GM19193 (cell line): Measurements from ENCODE around the gene DAP.

Source experiments
- POLR2A ChIP-seq: IDR thresholded peaks from 4 replicates; pipeline ENCODE4 v1.6.1; 2011; ENCODE audit not compliant: insufficient read depth, insufficient read length; ENCODE audit errors: extremely low read depth

DAP gene

DNA sequence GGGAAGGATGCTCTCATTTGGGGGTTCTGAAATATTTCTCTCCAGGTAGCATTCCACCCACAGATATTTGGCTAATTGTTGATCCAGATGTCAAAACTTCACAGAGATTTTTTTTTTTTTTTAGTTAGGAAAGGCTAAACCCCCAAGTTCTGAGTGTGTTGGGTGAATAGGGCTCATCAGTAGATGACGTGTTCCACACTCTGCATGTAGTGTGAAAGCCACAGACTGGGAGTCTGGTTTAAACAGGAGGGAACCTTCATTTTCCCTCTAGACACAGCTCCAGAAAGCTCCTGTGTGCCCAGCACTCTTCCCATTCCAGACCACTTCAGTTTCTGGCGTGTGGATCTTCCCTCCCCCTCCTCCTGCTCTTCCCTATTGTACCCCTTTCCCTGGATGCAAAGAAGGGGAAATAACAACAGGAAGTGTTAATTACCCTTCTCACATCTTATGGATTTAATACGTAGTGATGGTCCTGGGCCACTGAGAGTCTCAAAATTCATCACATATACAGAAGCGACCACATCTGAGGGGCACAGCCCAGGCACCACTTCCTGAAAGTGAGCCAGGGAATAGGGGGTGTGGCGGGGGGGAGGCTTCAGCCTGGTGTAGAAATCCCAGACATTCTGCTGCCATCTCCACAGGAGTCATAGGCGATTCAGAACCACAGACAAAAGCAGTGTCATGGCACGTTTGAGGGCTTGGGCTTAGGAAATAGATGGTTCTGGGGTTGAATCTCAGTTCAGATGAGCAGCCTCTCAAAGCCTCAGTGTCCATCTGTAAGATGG is 65.1 kb downstream of the DAP start:
- no peak for TF ChIP-seq POLR2A

DNA sequence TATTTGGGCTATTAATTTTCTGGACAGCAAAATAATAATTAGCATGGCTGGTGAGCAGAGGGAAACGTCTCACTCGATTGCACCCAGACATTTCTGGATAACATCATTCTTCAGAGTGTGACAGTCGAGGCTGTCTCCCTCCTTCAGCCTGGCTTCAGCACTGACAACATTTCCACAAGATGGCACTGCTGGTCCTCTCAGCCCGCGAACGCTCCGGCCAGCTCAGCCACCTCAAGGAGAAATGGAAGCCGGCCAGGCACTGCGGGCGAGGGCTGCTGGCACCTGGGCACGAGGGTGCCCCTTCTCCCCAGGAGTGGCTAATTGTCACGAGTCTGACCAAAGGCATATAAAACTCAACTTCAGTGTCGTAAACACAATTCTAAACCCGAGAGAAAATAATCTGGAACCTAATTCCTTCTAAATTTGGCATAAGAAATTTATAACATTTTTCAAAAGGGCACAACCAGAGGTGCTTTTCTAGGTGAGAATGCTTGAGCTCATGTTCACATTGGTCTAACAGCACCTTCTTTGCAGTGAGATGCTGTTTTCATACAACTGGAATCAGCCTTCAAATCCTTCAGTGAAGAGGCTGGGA is 65.9 kb downstream of the DAP start:
- TF ChIP-seq POLR2A = no peak

DNA sequence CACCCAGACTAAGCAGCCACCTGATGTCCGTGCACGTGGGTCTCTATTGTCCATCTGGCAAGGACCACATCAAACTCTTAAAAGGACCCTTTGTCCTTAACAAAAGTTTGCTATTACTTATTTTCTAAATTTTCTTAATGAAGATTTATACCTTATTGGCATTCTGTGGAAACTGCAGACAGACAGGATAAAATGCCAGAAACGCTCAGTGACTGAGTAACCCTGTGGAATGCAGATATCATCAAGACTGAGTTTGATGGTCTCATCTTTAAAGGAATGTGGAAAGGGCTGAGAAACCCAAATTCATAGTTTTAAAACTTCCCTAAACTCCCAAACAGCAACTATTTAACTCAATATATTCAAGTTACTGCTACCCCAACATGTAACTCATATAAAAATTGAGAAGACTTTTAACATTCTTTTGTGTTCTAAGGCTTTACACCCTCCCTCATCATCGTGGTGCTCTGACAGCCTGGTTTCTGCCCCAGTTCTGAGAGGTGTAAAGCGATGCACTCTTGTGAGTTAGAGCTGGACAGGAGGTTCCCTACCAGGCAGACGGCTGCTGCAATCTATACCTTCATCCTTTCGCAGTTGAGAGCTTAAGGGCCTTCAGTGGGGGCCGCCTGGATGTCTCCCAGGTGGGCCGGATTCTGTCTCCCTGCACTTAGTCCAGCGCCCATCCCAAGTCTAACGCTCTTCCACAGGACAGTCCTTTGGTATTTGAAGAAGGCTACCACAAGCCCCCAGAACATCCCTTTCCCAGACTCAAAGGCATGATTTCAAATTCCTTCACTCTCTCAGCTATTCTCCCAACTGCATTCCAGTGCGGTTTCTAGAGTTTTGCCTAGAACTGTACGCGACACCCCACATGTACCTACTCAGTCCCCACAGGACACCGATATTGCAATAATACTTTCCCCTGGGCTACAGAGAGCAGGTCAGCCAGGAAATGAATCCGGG is 68.9 kb downstream of the DAP start:
- no peak for TF ChIP-seq POLR2A

DNA sequence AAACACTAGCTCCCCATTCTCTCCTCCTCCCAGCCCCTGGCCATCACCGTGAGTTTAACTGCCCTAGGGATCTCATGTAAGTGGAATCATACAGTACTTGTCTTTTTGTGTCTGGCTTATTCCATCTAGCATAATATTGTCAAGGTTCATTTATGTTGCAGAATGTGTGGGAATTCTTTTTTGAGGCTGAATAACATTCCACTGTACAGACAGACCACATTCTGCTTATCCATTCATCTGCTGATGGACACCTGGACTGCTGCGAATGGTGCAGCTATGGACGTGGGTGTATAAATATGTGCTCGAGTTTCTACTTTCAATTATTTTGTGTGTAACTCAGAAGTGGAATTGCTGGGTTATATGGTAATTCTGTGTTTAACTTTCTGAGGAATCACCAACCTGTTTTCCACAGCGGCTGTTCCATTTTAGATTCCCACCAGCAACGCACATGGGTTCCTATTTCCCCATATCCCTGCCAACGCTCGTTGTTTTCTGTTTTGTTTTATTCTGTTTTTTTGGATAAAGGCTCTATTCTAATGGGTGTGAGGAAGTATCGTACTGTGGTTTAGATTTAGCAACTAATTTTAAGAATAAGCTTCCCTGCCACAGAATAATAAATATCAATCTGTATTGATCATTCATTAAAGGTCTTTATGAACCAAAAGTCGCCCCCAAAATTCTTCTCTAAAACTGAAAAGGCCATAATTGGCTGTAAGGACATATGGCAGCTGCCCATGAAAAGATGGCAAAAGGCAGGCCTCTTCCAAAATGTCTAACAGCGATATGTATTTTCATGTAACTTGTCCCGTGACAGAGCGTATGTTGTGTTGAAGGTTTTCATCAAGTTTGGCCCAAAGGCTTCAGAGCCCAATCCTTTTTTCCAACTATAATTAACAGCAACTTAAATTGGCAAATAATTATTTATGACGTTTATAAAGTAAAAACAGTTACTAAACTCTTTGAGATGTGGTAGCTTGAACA is 70.3 kb downstream of the DAP start:
- TF ChIP-seq POLR2A = no peak

DNA sequence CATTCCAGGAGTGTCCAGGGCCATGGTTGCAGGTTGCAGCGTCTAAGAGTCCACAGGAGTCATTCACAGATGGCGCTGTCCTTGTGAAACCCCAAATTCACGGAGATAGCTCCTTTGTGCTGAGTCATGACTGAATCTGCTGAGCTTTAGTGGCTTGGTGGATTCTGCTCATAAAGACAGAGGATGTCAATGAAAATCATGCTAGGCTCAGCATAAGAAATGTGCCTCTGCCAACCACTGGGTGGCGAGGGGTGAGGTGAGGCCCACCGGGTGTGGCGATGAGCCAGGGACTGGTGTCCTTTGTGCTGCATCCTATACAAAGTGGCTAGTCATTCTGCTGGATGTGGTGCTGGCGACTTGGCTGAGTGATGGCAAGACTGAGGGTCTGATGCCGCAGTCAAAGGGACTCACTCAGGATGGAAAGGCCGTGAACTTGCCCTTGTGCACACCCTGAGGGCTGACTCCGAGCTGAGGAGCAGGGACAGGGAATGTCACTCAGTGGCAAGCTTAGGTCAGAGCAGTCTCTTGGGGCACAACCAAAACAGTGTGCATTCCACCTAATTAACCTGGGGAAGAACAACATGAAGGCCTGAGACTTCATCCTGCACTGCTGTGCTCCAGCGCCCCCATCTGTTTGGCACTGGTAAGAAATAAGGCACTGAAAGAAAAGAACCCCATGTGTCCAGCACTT is 71.5 kb downstream of the DAP start:
- TF ChIP-seq POLR2A = no peak

DNA sequence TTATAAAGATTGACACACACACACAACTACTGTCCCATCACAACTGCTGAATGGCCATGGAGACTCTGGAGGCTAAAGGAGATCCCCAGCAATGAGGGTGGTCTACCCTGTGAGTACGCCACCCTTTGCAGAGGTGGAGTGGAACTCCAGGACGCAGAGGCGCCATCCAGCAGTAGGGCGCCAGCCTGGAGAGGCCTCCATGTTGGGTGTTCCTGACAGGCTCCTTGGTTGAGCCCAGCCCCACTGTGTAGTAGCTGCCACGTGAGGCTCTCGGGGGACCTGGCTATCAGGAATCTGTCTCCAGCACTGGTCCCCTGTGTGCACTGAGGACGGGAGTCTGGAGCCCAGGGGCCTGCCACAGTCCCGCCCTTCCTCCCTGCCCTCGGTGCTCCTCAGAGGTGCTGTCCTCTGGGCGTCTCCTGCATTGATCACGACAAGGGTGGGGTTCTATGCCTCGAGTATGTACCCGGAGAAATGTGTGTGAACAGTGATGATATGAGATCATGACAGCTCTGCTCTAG is 72.3 kb downstream of the DAP start:
- TF ChIP-seq POLR2A = no peak

DNA sequence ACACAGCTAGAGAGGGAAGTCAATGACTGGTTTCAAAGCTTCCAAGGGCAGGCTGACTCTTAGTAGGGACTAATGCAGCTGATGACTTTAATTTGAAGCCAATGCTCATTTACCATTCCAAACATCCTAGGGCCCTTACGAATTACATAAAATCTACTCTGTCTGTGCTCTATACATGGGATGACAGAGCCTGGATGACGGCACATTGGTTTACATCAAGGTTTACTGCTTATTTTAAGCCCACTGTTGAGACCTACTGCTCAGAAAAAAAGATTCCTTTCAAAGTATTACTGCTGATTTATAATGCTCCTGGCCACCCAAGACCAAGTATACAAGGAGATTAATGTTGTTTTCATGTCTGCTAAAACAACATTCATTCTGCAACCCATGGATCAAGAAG is 74.1 kb downstream of the DAP start:
- TF ChIP-seq POLR2A = no peak

DNA sequence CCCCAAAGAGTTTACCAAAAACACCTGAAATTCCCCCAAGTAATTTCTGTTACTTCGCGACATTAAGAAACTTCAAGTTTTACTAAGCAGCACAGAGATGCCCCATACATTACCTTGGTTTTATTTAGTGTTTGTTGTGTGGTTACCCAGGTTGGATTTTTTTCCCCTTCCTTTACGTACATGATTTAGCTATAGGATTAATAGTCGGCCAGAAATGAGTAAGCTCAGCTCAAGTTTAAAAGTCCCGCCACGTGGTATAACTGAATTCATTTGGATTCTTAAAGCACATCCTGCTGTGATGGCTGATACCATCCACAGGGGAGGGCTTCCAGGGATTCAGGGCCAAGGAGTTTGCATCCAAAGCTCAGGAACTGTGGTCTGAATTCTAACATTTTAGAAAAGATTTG is 75.9 kb downstream of the DAP start:
- no peak for TF ChIP-seq POLR2A

DNA sequence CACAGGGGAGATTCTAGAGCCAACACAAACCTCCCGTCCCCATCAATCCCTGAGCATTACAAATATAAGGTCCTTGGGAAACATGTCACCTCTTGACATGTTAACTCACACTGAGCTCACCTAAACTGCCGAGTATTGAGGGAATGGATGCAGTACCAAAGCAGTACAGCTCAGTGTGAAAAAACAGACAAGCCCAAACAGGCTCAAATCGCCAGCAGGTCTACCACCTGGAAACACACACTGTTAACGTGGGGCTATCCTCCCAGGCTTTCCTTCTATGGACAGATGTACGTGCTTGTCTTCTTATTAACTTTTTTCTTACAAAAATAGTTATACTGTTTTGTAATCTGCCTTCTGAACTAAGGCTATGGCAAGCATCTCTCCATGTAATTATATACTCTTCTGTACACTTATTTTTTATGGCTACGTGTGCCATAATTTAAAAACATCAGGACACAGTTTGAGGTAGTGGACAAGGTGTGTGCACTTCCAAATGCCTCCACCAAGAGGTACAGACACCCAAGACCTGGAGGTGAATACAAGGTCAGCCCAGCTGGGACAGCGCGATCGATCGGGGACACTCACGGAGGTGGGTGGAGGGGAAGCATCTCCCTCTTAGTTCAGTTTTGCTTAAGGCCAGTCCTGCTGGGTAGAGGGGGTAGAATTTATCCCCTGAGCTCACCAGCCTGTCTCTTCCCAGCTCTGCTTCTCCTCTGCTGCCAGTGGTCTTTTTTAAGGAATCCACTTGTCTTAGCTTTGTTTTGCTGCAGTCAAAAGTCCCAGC is 76.5 kb downstream of the DAP start:
- TF ChIP-seq POLR2A = no peak

DNA sequence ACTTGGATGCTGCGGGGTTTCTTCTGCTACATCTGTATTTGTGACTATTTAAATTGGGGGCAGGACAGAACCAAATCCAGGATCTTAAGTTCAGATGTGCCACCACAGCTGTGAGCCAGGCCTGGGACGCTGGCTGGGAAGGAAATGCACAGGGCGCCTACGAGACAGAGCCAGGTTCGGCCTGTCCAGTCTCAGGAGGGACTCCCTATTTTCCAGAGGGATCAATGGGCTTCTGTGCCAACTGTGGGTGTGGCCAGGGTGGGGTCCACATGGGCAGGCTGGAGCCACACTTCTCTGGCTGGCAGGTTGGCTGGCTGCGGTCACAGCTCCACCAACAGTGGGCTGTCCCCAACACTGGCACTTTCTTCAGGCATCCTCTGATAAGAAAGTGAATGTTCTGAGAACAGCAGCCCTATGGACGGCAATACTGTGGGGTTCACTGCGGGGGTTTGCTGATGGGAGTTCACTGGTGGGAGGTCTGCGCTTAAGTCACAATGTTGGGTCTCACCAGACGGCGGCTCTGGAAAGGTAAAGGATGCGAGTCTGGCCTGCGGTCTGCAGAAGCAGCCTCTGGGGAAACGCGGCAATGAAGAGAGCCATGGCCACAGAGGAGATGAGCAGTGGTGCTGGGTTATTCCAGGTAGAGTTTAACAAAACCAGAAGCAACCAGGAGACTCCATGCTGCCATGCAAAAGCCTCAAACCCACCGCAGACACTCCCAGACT is 78.1 kb downstream of the DAP start:
- TF ChIP-seq POLR2A = no peak

DNA sequence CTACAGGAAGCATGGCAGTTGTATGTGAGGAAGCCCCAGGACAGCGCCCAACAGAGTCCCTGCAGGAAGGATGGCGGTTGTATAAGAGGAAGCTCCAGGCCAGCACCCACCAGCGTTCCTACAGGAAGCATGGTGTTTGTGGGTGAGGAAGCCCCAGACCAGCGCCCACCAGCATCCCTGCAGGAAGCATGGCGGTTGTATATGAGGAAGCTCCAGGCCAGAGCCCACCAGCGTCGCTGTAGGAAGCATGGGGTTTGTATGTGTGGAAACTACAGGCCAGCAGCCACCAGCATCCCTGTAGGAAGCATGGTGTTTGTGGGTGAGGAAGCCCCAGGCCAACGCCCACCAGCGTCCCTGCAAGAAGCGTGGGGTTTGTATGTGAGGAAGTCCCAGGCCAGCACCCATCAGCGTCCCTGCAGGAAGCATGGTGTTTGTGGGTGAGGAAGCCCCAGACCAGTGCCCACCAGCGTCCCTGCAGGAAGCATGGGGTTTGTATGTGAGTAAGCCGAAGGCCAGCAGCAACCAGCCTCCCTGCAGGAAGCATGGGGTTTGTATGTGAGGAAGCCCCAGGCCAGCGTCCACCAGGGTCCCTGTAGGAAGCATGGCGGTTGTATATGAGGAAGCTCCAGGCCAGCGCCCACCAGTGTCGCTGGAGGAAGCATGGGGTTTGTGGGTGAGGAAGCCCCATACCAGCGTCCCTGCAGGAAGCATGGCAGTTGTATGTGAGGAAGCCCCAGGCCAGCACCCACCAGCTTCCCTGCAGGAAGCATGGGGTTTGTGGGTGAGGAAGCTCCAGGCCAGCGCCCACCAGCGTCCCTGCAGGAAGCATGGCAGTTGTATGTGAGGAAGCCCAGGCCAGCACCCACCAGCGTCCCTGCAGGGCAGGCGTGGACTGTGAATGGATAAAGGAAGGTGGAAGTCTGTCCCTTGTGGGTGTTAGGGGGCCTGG is 79.0 kb downstream of the DAP start:
- no peak for TF ChIP-seq POLR2A

DNA sequence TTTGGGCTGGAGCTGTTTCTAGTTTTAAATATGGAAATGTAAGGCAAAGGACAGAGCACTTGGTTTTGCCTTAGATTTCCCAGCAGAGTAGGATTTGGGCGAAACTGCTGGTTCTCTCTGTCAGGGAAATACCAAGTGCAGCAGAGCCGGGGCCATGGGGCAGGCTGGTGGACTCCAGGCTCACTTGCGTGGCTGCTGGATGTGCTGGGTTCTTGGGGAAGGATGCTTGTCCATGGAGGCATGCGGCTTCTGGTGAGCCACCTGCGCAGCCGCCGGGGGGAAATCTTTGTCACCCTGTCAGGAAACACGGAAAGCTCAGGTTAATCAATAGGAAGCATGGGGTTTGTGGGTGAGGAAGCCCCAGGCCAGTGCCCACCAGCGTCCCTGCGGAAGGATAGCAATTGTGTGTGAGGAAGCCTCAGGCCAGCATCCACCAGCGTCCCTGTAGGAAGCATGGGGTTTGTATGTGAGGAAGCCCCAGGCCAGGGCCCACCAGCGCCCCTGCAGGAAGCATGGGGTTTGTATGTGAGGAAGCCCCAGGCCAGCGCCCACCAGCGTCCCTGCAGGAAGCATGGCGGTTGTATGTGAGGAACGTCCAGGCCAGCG is 80.1 kb downstream of the DAP start:
- TF ChIP-seq POLR2A = no peak
